CD14-positive monocyte (primary cell): Measurements from ENCODE around the gene HAUS5. TPM values are rescaled to one million over a fixed set of nuclear protein-coding genes. Genes with fewer than 3 reads are reported as not detected.

Experiments
- DNase-seq, 3 donors: peaks; one replicate each; pipeline ENCODE4 v3.0.0-alpha.2; 2011 to 2022
- H2AFZ ChIP-seq: 2 replicates; pipeline ENCODE4 v1.6.0; 2012; ENCODE audit warnings: mild to moderate bottlenecking, low read depth, low read length, inconsistent platforms; ENCODE audit not compliant: insufficient read depth, poor library complexity, severe bottlenecking
- H3K27ac ChIP-seq, 2 donors: 1 replicate in 1 of 2; 2 replicates in 1 of 2; pipeline ENCODE4 v1.5.1; 2012 to 2013; ENCODE audit warnings: low read length in 2 of 2, control low read depth in 1 of 2, inconsistent platforms in 1 of 2, low read depth in 1 of 2, mild to moderate bottlenecking in 1 of 2
- H3K27me3 ChIP-seq, 2 donors: one replicate each; pipeline versions ENCODE4 v1.6.0 to v1.6.1; 2011 to 2013; ENCODE audit warnings: low read length in 2 of 2; ENCODE audit not compliant: control insufficient read depth in 2 of 2, insufficient read depth in 2 of 2
- H3K36me3 ChIP-seq, 2 donors: replicated peaks in 1 of 2; 1 replicate in 1 of 2; 2 replicates in 1 of 2; pipeline versions ENCODE4 v1.5.1 to v1.6.1; 2012 to 2013; ENCODE audit warnings: low read length in 2 of 2, control low read depth in 1 of 2, inconsistent platforms in 1 of 2, mild to moderate bottlenecking in 1 of 2; ENCODE audit not compliant: insufficient read depth in 2 of 2, control insufficient read depth in 1 of 2
- H3K4me1 ChIP-seq, 2 donors: 1 replicate in 1 of 2; 2 replicates in 1 of 2; pipeline versions ENCODE4 v1.5.1 to v1.6.1; 2012 to 2013; ENCODE audit warnings: low read length in 2 of 2, control low read depth in 1 of 2, inconsistent platforms in 1 of 2, mild to moderate bottlenecking in 1 of 2, moderate library complexity in 1 of 2; ENCODE audit not compliant: insufficient read depth in 2 of 2, control insufficient read depth in 1 of 2
- H3K4me2 ChIP-seq: replicated peaks from 2 replicates; pipeline ENCODE3; 2012; ENCODE audit warnings: low read length, moderate library complexity, mild to moderate bottlenecking; ENCODE audit not compliant: poor library complexity, severe bottlenecking; ENCODE audit errors: extremely low read depth
- H3K4me3 ChIP-seq, 3 experiments: fragments of 200-600 bp in 1 of 3; sonication (generic) in 1 of 3; replicated peaks in 1 of 3; 1 replicate in 2 of 3; 2 replicates in 1 of 3; pipeline ENCODE4 v1.5.1; 2011 to 2013; ENCODE audit warnings: low read length in 3 of 3, mild to moderate bottlenecking in 3 of 3, control low read depth in 2 of 3, low read depth in 2 of 3, inconsistent platforms in 1 of 3, moderate library complexity in 1 of 3
- H3K79me2 ChIP-seq: 2 replicates; pipeline ENCODE4 v1.6.0; 2012; ENCODE audit warnings: mild to moderate bottlenecking, control low read depth, inconsistent platforms, low read length, moderate library complexity; ENCODE audit not compliant: insufficient read depth
- H3K9ac ChIP-seq: 2 replicates; pipeline ENCODE4 v1.6.0; 2017; ENCODE audit warnings: low read length, mild to moderate bottlenecking; ENCODE audit not compliant: insufficient read depth, poor library complexity, severe bottlenecking
- H3K9me3 ChIP-seq, 2 donors: replicated peaks in 1 of 2; 1 replicate in 1 of 2; 2 replicates in 1 of 2; pipeline versions ENCODE4 v1.5.1 to v1.6.1; 2012 to 2013; ENCODE audit warnings: low read length in 2 of 2, control low read depth in 1 of 2; ENCODE audit not compliant: control insufficient read depth in 1 of 2, insufficient read depth in 1 of 2
- H4K20me1 ChIP-seq: 2 replicates; pipeline ENCODE4 v1.6.0; 2012; ENCODE audit warnings: mild to moderate bottlenecking, low read length, control low read depth, moderate library complexity; ENCODE audit not compliant: insufficient read depth
- H3K27ac Mint-ChIP-seq, 7 donors: one replicate each; pipeline ENCODE4 v1.8.0; 2020; ENCODE audit warnings: mild to moderate bottlenecking in 7 of 7, mixed read lengths in 7 of 7, moderate library complexity in 6 of 7, inconsistent platforms in 2 of 7
- H3K27me3 Mint-ChIP-seq, 3 donors: one replicate each; pipeline ENCODE4 v1.8.0; 2021 to 2022; ENCODE audit warnings: low read depth in 3 of 3, mild to moderate bottlenecking in 3 of 3, mixed read lengths in 3 of 3, moderate library complexity in 3 of 3, inconsistent platforms in 1 of 3
- H3K36me3 Mint-ChIP-seq, 2 donors: one replicate each; pipeline ENCODE4 v1.8.0; 2020; ENCODE audit warnings: mixed read lengths in 2 of 2, inconsistent platforms in 1 of 2, mild to moderate bottlenecking in 1 of 2
- H3K4me1 Mint-ChIP-seq: one replicate; pipeline ENCODE4 v1.8.0; 2020; ENCODE audit warnings: mild to moderate bottlenecking, mixed read lengths
- H3K4me3 Mint-ChIP-seq, 2 donors: one replicate each; pipeline ENCODE4 v1.8.0; 2020; ENCODE audit warnings: mild to moderate bottlenecking in 2 of 2, mixed read lengths in 2 of 2, moderate library complexity in 1 of 2
- H3K9me3 Mint-ChIP-seq, 7 donors: one replicate each; pipeline ENCODE4 v1.8.0; 2020 to 2022; ENCODE audit warnings: mixed read lengths in 7 of 7, mild to moderate bottlenecking in 6 of 7, moderate library complexity in 6 of 7, inconsistent platforms in 2 of 7
- WGBS: methylation state at CpG from one replicate; pipeline ENCODE4 v1.1.5; 2013; ENCODE audit warnings: missing lambda C conversion rate; ENCODE audit not compliant: insufficient coverage; 5-methylcytosine and 5-hydroxymethylcytosine counted together
- intact Hi-C, 2 donors: fragments of 100-400 bp; cut with micrococcal nuclease; formaldehyde crosslinking; loops; one replicate each; pipeline versions ENCODE4 v1.15.0 to v1.15.1; 2023
- polyA plus RNA-seq, 3 donors: library from polyadenylated mRNA; depleted of rRNA in 1 of 3; unstranded in 2 of 3; stranded (reverse) in 1 of 3; fragments of 300-500 nt in 2 of 3; fragments of >200 nt in 1 of 3; fragmentation: Illumina TruSeq in 2 of 3; gene quantifications; 1 replicate in 2 of 3; 2 replicates in 1 of 3; pipeline ENCODE4 v1.2.3, GENCODE V29; 2012 to 2021
- TF ChIP-seq, protein P1 (sequence below): fragments of 200-600 bp; IDR thresholded peaks from one replicate; pipeline ENCODE4 v1.8.0; 2022; ENCODE audit warnings: antibody characterized with exemption, mild to moderate bottlenecking

HAUS5 gene
- polyA plus RNA-seq, 3 donors = 0.94 to 6.3 (median 0.99) TPM

DNA sequence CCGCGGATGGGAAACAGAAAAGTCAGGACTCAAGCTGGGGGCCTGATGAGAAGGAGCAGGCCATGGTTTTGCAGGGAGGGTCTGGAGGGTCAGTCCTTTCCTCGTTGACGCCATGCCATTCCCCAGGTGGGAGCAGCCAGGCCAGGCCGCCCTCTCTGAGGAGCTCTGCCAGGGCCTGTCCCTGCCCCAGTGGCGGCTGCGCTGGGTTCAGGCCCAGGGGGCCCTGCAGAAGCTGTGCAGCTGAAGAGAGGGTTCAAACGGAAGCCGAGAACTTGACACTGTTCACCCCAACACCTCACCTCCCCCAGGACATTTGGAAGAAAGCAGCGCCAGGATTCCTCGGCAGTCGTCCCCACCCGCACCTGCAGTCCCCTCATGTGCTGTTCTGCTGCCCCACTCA is 10.2 kb downstream of the HAUS5 start:
- intact Hi-C loops = no loop called here
- H3K9me3 Mint-ChIP-seq = peaks cover 0 to 3% (median 0%) of the 10 kb centered on the region in 7 donors
- Histone ChIP-seq H3K27ac (no peak overlapping the region), H3K27me3 (no peaks in the 10 kb centered on the region), H3K4me2 (no peak overlapping the region), H3K4me1 (peaks cover under 1 to 1% of the 10 kb centered on the region in 2 donors), H3K4me3 (no peak overlapping the region), H3K9me3 (no peaks in the 10 kb centered on the region), H3K36me3 (peaks cover 5 to 11% of the 10 kb centered on the region in 2 donors), H3K9ac (no peak overlapping the region), H3K79me2 (no peaks in the 10 kb centered on the region), H4K20me1 (no peaks in the 10 kb centered on the region), H2AFZ (no peak overlapping the region)
- H3K27me3 Mint-ChIP-seq = peaks cover 0 to 3% (median 1%) of the 10 kb centered on the region in 3 donors
- 96% methylated on average over 11 of the region's 13 CpGs for WGBS
- H3K36me3 Mint-ChIP-seq = peaks cover 8 to 23% of the 10 kb centered on the region in 2 donors
- H3K4me1 Mint-ChIP-seq = no peaks in the 10 kb centered on the region
- no peak overlapping the region for H3K4me3 Mint-ChIP-seq
- DNase-seq = no peak
- TF ChIP-seq, protein P1, sequence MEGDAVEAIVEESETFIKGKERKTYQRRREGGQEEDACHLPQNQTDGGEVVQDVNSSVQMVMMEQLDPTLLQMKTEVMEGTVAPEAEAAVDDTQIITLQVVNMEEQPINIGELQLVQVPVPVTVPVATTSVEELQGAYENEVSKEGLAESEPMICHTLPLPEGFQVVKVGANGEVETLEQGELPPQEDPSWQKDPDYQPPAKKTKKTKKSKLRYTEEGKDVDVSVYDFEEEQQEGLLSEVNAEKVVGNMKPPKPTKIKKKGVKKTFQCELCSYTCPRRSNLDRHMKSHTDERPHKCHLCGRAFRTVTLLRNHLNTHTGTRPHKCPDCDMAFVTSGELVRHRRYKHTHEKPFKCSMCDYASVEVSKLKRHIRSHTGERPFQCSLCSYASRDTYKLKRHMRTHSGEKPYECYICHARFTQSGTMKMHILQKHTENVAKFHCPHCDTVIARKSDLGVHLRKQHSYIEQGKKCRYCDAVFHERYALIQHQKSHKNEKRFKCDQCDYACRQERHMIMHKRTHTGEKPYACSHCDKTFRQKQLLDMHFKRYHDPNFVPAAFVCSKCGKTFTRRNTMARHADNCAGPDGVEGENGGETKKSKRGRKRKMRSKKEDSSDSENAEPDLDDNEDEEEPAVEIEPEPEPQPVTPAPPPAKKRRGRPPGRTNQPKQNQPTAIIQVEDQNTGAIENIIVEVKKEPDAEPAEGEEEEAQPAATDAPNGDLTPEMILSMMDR = no peak
- H3K27ac Mint-ChIP-seq = peak overlapping the region in 1 of 7 donors; percentile 42

DNA sequence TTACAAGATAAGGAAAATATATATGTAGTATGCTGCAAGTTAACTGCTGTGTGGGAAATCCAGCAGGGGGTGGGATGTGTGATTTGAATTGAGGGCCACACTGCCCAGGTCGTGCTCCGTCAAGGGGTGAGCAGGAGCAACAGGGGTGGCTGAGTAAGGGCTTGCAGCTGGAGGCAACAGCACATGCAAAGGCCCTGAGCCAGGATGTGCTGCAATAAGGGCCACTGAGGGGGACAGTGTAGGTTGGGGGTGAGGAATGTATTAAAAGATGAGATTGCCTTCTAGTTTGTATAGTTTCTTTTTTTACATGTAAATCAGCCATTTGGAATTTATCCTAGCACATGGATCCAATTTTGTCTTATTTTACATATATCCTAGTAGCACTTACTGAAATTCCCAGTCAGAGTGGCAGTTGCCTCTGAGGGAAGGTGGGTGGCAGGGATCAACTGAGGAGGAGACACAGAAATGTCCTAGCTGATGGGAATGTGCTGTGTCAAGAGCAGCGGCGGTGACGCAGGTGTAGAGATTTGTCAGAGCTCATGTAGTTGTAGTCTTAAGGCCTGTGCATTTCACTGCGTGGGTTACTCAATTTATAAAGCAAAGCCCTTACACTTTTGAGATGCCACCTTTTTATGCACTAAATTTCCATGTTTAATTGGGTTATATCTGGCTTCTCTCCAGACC is 10.9 kb downstream of the HAUS5 start:
- 88% methylated on average over 2 of the region's 6 CpGs for WGBS
- H4K20me1 ChIP-seq = no peaks in the 10 kb centered on the region
- Mint-ChIP-seq H3K27me3 (peaks cover 0 to 3% (median 1%) of the 10 kb centered on the region in 3 donors), H3K4me3 (no peak overlapping the region), H3K36me3 (peaks cover 8 to 23% of the 10 kb centered on the region in 2 donors), H3K9me3 (peaks cover 0 to 3% (median 0%) of the 10 kb centered on the region in 7 donors), H3K27ac (no peak overlapping the region), H3K4me1 (peaks cover 5% of the 10 kb centered on the region)
- no peaks in the 10 kb centered on the region for H3K79me2 ChIP-seq
- H3K4me2 ChIP-seq = no peak overlapping the region
- no peak overlapping the region for H3K9ac ChIP-seq
- no peak overlapping the region for H2AFZ ChIP-seq
- no peak for DNase-seq
- H3K9me3 ChIP-seq = no peaks in the 10 kb centered on the region
- intact Hi-C loops = no loop called here
- H3K27ac ChIP-seq = no peak overlapping the region
- TF ChIP-seq, protein P1 = no peak
- no peaks in the 10 kb centered on the region for H3K27me3 ChIP-seq
- peaks cover 7 to 8% of the 10 kb centered on the region in 2 donors for H3K4me1 ChIP-seq
- H3K4me3 ChIP-seq = no peak overlapping the region
- H3K36me3 ChIP-seq = peaks cover 5 to 7% of the 10 kb centered on the region in 2 donors
